Tibial nerve (tissue), 4 donors: ENCODE results near the gene STT3A. TPM values are rescaled to one million over a fixed set of nuclear protein-coding genes. Genes with fewer than 3 reads are reported as not detected.
"Not testable (repeated sequence)": the region's sequence is repeated elsewhere in the genome, so short reads cannot be mapped to it uniquely, and the experiment has no call there.

Experiments used
- DNase-seq, 2 donors: peaks; one replicate each; pipeline ENCODE4 v3.0.0-alpha.2; 2019; ENCODE audit warnings: low spot score in 2 of 2
- H3K27ac ChIP-seq, 4 donors: fragments of 200-600 bp; sonication (generic) in 3 of 4; one replicate each; pipeline ENCODE4 v1.5.1; 2017 to 2019; ENCODE audit warnings: mild to moderate bottlenecking in 1 of 4
- H3K27me3 ChIP-seq, 2 donors: fragments of 200-600 bp; sonication (generic) in 1 of 2; one replicate each; pipeline versions ENCODE4 v1.5.1 to v1.6.0; 2017 to 2019
- H3K36me3 ChIP-seq, 3 donors: fragments of 200-600 bp; sonication (generic); one replicate each; pipeline ENCODE4 v1.5.1; 2018 to 2019
- H3K4me1 ChIP-seq, 4 donors: fragments of 200-600 bp; sonication (generic) in 3 of 4; one replicate each; pipeline ENCODE4 v1.5.1; 2017 to 2019
- H3K4me3 ChIP-seq, 4 donors: fragments of 200-600 bp; sonication (generic) in 3 of 4; one replicate each; pipeline ENCODE4 v1.5.1; 2017 to 2019; ENCODE audit warnings: mild to moderate bottlenecking in 1 of 4, moderate library complexity in 1 of 4
- H3K9me3 ChIP-seq, 4 donors: fragments of 200-600 bp; sonication (generic) in 3 of 4; one replicate each; pipeline ENCODE4 v1.5.1; 2017 to 2019
- CTCF ChIP-seq, 5 experiments: fragments of 200-600 bp in 3 of 5; fragments of 450-650 bp in 2 of 5; sonication (generic) in 3 of 5; IDR thresholded peaks; one replicate each; pipeline ENCODE4 v1.5.1; 2016 to 2019; ENCODE audit warnings: antibody characterized with exemption in 5 of 5, mild to moderate bottlenecking in 3 of 5, moderate library complexity in 2 of 5
- EP300 ChIP-seq, 2 donors: sonication (generic); formaldehyde crosslinking; IDR thresholded peaks; one replicate each; pipeline ENCODE4 v1.6.1; 2017; ENCODE audit warnings: antibody characterized with exemption in 2 of 2, mild to moderate bottlenecking in 1 of 2
- POLR2A ChIP-seq, 2 donors: fragments of 450-650 bp; IDR thresholded peaks; one replicate each; pipeline ENCODE4 v1.6.1; 2017; ENCODE audit warnings: antibody characterized with exemption in 2 of 2, mild to moderate bottlenecking in 2 of 2, moderate library complexity in 2 of 2
- WGBS, 2 donors: methylation state at CpG; one replicate each; pipeline ENCODE4 v1.1.5; 2018; 5-methylcytosine and 5-hydroxymethylcytosine counted together
- total RNA-seq, 4 donors: library from RNA; depleted of rRNA; stranded (reverse); fragments of >200 nt; gene quantifications; one replicate each; pipeline ENCODE4 v1.1.0, GENCODE V29; 2016

STT3A gene
- total RNA-seq, 4 donors from 2014 or later, result 54.8 to 172 (median 73.3) TPM

DNA sequence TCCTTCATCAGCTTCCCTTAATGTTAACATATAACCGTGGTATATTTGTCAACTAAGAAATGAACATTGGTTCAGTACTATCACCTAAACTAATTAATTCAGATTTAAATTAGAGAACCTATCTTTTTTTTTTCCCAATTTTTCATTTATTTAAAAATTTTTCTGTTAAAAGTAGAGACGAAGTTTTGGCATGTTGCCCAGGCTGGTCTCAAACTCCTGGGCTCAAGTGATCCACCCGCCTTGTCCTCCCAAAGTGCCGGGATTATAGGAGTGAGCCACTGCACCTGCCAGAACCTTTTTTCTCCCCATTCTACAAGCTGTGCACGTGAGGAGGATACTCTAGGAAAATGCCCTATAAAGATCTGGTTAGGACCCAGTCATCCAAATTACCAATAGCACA is 19.7 kb upstream of the STT3A start:
- no peak overlapping the region for H3K27ac ChIP-seq
- WGBS, 2 donors, result 81 to 85% methylated on average over 5 of the region's 5 CpGs
- H3K27me3 ChIP-seq, result no peaks in the 10 kb centered on the region

DNA sequence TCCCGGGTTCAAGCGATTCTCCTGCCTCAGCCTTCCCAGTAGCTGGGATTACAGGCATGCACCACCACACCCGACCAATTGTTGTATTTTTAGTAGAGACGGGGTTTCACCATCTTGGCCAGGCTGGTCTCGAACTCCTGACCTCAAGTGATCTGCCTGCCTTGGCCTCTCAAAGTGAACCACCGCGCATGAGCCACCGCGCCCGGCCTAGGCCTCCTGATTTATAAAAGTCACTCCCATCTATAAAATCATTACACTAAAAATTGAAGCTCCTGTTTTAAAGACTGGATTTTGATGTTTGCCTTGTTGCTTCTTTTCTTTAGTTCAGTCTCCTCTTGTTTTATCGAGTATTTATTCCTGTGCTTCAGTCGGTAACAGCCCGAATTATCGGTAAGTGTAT is 15.5 kb upstream of the STT3A start:
- not testable (repeated sequence) for H3K4me1 ChIP-seq, H3K27me3 ChIP-seq, H3K27ac ChIP-seq, H3K9me3 ChIP-seq, H3K4me3 ChIP-seq, DNase-seq
- 96 to 97% methylated on average over 14 of the region's 14 CpGs for WGBS, 2 donors
- peaks cover 3 to 96% (median 25%) of the 10 kb centered on the region in 3 donors for H3K36me3 ChIP-seq

More for the DNA sequence above, 19.7 kb upstream of the STT3A start:
- TF ChIP-seq EP300 (IDR thresholded peaks at IDR 0.05), result no peak
- DNase-seq, result no peak
- no peaks in the 10 kb centered on the region for H3K9me3 ChIP-seq
- peaks cover 0 to 30% (median 12%) of the 10 kb centered on the region in 4 donors for H3K4me1 ChIP-seq
- H3K4me3 ChIP-seq, result no peak overlapping the region
- peaks cover 1 to 53% (median 8%) of the 10 kb centered on the region in 3 donors for H3K36me3 ChIP-seq

DNA sequence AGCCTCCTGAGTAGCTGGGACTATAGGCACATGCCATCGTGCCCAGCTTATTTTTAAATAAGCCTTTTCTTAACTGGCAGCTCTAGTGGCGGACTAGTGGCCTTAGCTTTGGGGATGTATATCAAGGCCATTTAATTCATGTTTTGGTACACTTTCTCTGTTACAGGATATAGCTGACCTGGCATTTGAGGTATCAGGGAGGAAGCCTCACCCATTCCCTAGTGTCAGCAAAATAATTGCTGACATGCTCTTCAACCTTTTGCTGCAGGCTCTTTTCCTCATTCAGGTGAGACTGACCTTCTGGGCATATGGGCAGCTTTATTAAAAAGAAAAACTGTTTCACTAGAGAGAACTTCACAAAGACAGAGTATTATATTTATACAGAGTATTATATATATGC is 13.9 kb upstream of the STT3A start:
- Histone ChIP-seq H3K27ac (no peak overlapping the region), H3K9me3 (no peaks in the 10 kb centered on the region), H3K36me3 (peaks cover 3 to 100% (median 23%) of the 10 kb centered on the region in 3 donors), H3K27me3 (no peaks in the 10 kb centered on the region), H3K4me3 (no peak overlapping the region), H3K4me1 (no peaks in the 10 kb centered on the region)
- no peak for DNase-seq
- TF ChIP-seq CTCF (IDR thresholded peaks at IDR 0.05) (no peak), POLR2A (IDR thresholded peaks at IDR 0.05) (no peak), EP300 (IDR thresholded peaks at IDR 0.05) (no peak)
- WGBS, 2 donors, result 93 to 98% methylated on average over 2 of the region's 2 CpGs

DNA sequence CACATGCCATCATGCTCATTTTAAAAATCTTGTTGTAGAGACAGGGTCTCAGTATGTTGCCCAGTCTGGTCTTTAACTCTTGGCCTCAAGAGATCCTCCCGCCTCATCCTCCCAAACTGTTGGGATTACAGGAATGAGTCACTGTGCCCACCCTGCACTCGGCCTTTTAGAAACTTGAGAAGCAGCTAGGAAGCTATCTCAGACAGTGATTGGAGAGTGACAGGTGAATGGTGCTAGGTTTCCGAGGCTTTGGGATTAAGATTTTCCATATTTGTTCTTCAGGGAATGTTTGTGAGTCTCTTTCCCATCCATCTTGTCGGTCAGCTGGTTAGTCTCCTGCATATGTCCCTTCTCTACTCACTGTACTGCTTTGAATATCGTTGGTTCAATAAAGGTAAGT is 12.8 kb upstream of the STT3A start:
- TF ChIP-seq CTCF (IDR thresholded peaks at IDR 0.05), result no peak
- no peak for TF ChIP-seq POLR2A (IDR thresholded peaks at IDR 0.05)
- no peak for TF ChIP-seq EP300 (IDR thresholded peaks at IDR 0.05)
- H3K4me1 ChIP-seq, result no peaks in the 10 kb centered on the region
- no peak for DNase-seq
- H3K9me3 ChIP-seq, result no peaks in the 10 kb centered on the region
- H3K36me3 ChIP-seq, result peaks cover 3 to 100% (median 23%) of the 10 kb centered on the region in 3 donors
- H3K4me3 ChIP-seq, result no peak overlapping the region
- no peaks in the 10 kb centered on the region for H3K27me3 ChIP-seq
- WGBS, 2 donors, result 95 to 97% methylated on average over 5 of the region's 5 CpGs
- no peak overlapping the region for H3K27ac ChIP-seq

DNA sequence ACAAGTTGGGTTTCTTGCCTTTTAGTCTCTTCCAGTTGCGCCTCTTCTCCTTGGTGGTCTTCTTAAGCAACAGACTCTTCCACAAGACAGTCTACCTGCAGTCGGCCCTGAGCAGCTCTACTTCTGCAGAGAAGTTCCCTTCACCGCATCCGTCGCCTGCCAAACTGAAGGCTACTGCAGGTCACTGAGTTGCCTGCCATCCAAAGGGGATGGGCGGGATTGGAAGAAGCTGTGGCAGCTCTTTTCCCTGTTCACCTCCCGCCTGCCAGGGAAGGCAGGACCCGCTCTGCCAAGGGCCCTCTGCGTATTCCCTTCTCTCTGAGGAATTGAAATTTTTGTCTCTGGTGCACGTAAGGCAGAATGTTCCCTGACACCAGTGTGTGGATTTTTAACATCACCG is 9.2 kb upstream of the STT3A start:
- Histone ChIP-seq H3K36me3 (peaks cover 0 to 72% (median 12%) of the 10 kb centered on the region in 3 donors), H3K4me3 (no peak overlapping the region), H3K27me3 (no peaks in the 10 kb centered on the region), H3K9me3 (no peaks in the 10 kb centered on the region), H3K27ac (no peak overlapping the region), H3K4me1 (no peaks in the 10 kb centered on the region)
- 90 to 92% methylated on average over 11 of the region's 11 CpGs for WGBS, 2 donors
- DNase-seq, result no peak
- no peak for TF ChIP-seq EP300 (IDR thresholded peaks at IDR 0.05)
- no peak for TF ChIP-seq POLR2A (IDR thresholded peaks at IDR 0.05)
- no peak for TF ChIP-seq CTCF (IDR thresholded peaks at IDR 0.05)

GRCh38 chr11:125585487-125585886 is 7.2 kb upstream of the STT3A start:
- TF ChIP-seq EP300 (IDR thresholded peaks at IDR 0.05) (no peak), POLR2A (IDR thresholded peaks at IDR 0.05) (no peak), CTCF (IDR thresholded peaks at IDR 0.05) (no peak)
- Histone ChIP-seq H3K27ac (no peak overlapping the region), H3K4me3 (no peak overlapping the region), H3K27me3 (no peaks in the 10 kb centered on the region), H3K4me1 (no peaks in the 10 kb centered on the region), H3K9me3 (no peaks in the 10 kb centered on the region), H3K36me3 (peaks cover 0 to 52% (median 0%) of the 10 kb centered on the region in 3 donors)
- DNase-seq, result no peak
- 90 to 95% methylated on average over 1 of the region's 1 CpG for WGBS, 2 donors
